DND-41 (cell line): ENCODE data around the gene FZD8.

ENCODE experiments used
- EZH2 ChIP-seq: IDR thresholded peaks from 3 replicates; pipeline ENCODE4 v1.6.1; 2012; ENCODE audit warnings: borderline replicate concordance, low read depth, mild to moderate bottlenecking, moderate library complexity, low read length, inconsistent platforms; ENCODE audit not compliant: severe bottlenecking
- TF ChIP-seq, protein P1 (sequence below): IDR thresholded peaks from 2 replicates; pipeline ENCODE4 v1.5.1; 2012; ENCODE audit warnings: borderline replicate concordance, low read length, moderate library complexity, mild to moderate bottlenecking; ENCODE audit not compliant: poor library complexity, severe bottlenecking; ENCODE audit errors: extremely low read depth

DNA sequence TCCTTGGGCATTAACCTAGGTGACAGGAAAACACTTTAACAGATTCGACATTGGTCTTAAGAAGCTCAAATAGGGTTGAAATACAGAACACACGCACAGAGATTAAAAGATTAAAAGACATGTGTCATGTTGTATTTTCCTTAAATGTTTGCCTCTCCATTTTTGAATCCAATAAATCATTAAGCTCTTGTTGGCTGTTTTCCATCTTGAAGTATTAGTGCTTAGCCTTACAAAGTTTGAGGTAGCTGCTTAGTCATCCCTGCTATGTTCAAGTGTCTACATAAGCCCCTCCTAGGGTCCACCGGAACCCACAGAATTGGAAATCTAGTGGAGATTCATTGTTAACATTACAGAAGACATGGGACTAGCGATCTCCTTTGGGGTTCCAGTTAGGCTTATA is 49.7 kb downstream of the FZD8 start:
- TF ChIP-seq EZH2, result no peak
- TF ChIP-seq, protein P1, sequence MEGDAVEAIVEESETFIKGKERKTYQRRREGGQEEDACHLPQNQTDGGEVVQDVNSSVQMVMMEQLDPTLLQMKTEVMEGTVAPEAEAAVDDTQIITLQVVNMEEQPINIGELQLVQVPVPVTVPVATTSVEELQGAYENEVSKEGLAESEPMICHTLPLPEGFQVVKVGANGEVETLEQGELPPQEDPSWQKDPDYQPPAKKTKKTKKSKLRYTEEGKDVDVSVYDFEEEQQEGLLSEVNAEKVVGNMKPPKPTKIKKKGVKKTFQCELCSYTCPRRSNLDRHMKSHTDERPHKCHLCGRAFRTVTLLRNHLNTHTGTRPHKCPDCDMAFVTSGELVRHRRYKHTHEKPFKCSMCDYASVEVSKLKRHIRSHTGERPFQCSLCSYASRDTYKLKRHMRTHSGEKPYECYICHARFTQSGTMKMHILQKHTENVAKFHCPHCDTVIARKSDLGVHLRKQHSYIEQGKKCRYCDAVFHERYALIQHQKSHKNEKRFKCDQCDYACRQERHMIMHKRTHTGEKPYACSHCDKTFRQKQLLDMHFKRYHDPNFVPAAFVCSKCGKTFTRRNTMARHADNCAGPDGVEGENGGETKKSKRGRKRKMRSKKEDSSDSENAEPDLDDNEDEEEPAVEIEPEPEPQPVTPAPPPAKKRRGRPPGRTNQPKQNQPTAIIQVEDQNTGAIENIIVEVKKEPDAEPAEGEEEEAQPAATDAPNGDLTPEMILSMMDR, result no peak
